SK-N-MC (cell line): ENCODE measurements around the gene ITGBL1.

Experiments
- DNase-seq: peaks from one replicate; pipeline ENCODE4 v3.0.0-alpha.2; 2011; ENCODE audit warnings: low read depth, low spot score
- H3K27ac ChIP-seq: fragments of 200-600 bp; sonication (generic); 2 replicates; pipeline ENCODE4 v1.5.1; 2016; ENCODE audit warnings: mixed run types
- H3K36me3 ChIP-seq: fragments of 200-600 bp; sonication (generic); 2 replicates; pipeline ENCODE4 v1.6.1; 2017; ENCODE audit warnings: antibody characterized with exemption, low read length, mixed read lengths; ENCODE audit not compliant: insufficient read depth
- H3K4me3 ChIP-seq: fragments of 200-600 bp; sonication (generic); 2 replicates; pipeline ENCODE4 v1.5.1; 2016
- H3K9ac ChIP-seq: fragments of 200-600 bp; sonication (generic); 2 replicates; pipeline ENCODE4 v1.8.0; 2017; ENCODE audit warnings: mixed run types, mixed read lengths; ENCODE audit not compliant: insufficient read length
- H3K9me3 ChIP-seq: fragments of 200-600 bp; sonication (generic); 2 replicates; pipeline ENCODE4 v1.6.1; 2017; ENCODE audit warnings: low read depth, mild to moderate bottlenecking, antibody characterized with exemption, low read length, moderate library complexity, mixed read lengths
- EZH2 ChIP-seq: fragments of 200-600 bp; sonication (generic); IDR thresholded peaks from one replicate; pipeline ENCODE4 v1.6.1; 2017; ENCODE audit warnings: antibody characterized with exemption
- FOXP2 ChIP-seq: optimal IDR thresholded peaks from 2 replicates; pipeline ENCODE3; 2011; ENCODE audit warnings: mild to moderate bottlenecking, moderate library complexity; ENCODE audit not compliant: insufficient read depth; ENCODE audit errors: extremely low read length, control extremely low read depth
- POLR2AphosphoS5 ChIP-seq: IDR thresholded peaks from 2 replicates; pipeline ENCODE4 v1.6.1; 2012; ENCODE audit warnings: mild to moderate bottlenecking, low read depth, low read length, borderline replicate concordance

Gene ITGBL1

GRCh38 chr13:101572456-101572855 lies 120.0 kb downstream of the ITGBL1 start:
- no peaks in the 10 kb centered on the region for H3K9me3 ChIP-seq
- TF ChIP-seq FOXP2: no peak
- TF ChIP-seq POLR2AphosphoS5: no peak
- no peak for TF ChIP-seq EZH2
- no peak overlapping the region for H3K9ac ChIP-seq
- no peak overlapping the region for H3K4me3 ChIP-seq
- no peaks in the 10 kb centered on the region for H3K36me3 ChIP-seq
- DNase-seq: no peak
- no peak overlapping the region for H3K27ac ChIP-seq

DNA sequence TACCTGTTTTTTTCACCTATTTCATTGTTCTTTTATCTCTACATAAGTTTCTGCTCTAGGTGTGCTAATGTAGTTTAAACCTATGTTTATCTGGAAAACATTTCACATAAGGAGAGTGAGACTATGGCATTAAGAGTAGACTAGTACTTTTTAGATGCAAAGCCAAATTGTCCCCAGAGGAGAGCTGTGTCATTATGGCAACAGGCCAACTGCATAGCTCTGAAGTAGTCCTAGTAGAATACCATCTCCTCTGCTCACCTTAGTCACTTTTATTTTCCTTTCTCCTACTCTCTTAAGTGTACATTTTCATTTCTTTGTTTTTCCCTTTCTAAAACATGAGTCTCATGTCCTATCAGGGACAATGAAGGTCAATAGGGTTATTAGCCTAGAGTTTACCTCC lies 123.1 kb downstream of the ITGBL1 start:
- no peak overlapping the region for H3K4me3 ChIP-seq
- H3K9ac ChIP-seq: no peak overlapping the region
- TF ChIP-seq POLR2AphosphoS5 (no peak), FOXP2 (no peak), EZH2 (no peak)
- no peaks in the 10 kb centered on the region for H3K9me3 ChIP-seq
- H3K27ac ChIP-seq: no peak overlapping the region
- no peaks in the 10 kb centered on the region for H3K36me3 ChIP-seq
- no peak for DNase-seq

GRCh38 chr13:101576455-101576854 lies 124.0 kb downstream of the ITGBL1 start:
- H3K36me3 ChIP-seq: no peaks in the 10 kb centered on the region
- H3K4me3 ChIP-seq: no peak overlapping the region

DNA sequence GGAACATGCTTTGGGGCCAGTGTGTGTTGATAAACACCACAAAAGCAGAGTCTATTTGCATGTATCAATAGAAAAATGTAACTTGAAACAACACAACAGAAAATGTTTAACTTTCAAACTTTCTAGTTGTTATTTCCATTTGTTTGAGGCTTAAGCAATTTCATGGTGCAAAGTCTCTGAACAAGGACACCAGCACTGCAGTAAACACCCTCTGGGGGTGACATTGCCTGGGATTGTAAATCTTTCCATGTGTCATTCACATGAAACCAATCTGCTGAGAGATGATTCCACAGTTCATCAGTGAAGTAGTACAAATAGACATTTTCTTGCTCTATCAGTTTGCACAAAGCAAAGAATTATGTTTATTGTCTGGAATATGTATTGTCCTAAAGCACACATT lies 124.5 kb downstream of the ITGBL1 start:
- Histone ChIP-seq H3K27ac (no peak overlapping the region), H3K4me3 (no peak overlapping the region), H3K36me3 (no peaks in the 10 kb centered on the region), H3K9ac (no peak overlapping the region), H3K9me3 (no peaks in the 10 kb centered on the region)
- DNase-seq: no peak
- TF ChIP-seq POLR2AphosphoS5: no peak
- TF ChIP-seq EZH2: no peak
- TF ChIP-seq FOXP2: no peak

More at GRCh38 chr13:101576455-101576854, 124.0 kb downstream of the ITGBL1 start:
- H3K27ac ChIP-seq: no peak overlapping the region
- no peak for DNase-seq
- TF ChIP-seq POLR2AphosphoS5 (no peak), FOXP2 (no peak), EZH2 (no peak)
- H3K9me3 ChIP-seq: no peaks in the 10 kb centered on the region
- H3K9ac ChIP-seq: no peak overlapping the region

GRCh38 chr13:101579281-101579802 lies 126.9 kb downstream of the ITGBL1 start:
- H3K27ac ChIP-seq: no peak overlapping the region
- no peak for TF ChIP-seq FOXP2
- TF ChIP-seq EZH2: no peak
- no peak for TF ChIP-seq POLR2AphosphoS5
- no peak for DNase-seq
- no peak overlapping the region for H3K9ac ChIP-seq
- no peaks in the 10 kb centered on the region for H3K36me3 ChIP-seq
- no peaks in the 10 kb centered on the region for H3K9me3 ChIP-seq
- H3K4me3 ChIP-seq: no peak overlapping the region

DNA sequence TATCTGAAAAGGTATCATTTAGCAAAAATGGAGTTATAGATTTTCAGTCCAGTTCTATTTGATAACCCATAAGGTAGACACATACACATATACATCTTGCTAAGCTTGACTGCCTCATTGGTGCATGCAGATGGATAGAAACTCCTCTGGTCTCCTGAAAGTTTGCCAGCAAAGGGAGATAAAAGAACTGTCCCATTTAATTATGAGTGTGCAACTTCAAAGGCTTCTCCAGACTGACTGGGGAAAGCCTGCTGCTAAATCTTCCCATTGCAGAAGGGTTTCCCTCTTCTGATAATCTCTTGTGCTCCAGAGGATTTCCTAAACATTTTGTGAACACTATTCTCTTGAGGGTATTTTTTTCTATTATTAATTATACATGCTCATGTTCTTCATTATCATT lies 131.9 kb downstream of the ITGBL1 start:
- TF ChIP-seq POLR2AphosphoS5 (no peak), EZH2 (no peak), FOXP2 (no peak)

DNA sequence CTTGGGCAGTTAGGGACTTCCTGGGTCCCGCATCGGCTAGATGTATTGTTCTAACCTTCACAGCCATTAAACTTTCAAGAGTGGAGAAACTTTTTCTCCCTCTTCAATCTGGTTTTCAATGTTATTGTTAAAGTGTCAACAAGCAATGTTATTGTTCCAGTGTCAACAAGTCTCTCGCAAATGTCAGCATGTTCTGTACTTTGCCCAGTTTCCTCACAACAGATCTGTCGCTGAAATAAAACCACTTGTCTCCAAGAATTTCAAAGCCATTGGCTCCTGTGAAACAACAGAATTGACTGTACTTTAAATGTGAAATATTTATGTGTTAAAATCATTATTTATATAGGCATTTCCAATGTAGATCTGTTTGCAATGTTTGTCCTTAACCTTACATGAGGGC lies 138.0 kb downstream of the ITGBL1 start:
- no peaks in the 10 kb centered on the region for H3K36me3 ChIP-seq
- H3K9ac ChIP-seq: no peak overlapping the region
- TF ChIP-seq EZH2 (no peak), FOXP2 (no peak), POLR2AphosphoS5 (no peak)
- H3K9me3 ChIP-seq: no peaks in the 10 kb centered on the region
- H3K4me3 ChIP-seq: no peak overlapping the region
- no peak for DNase-seq
- H3K27ac ChIP-seq: no peak overlapping the region

More for the DNA sequence above, 131.9 kb downstream of the ITGBL1 start:
- Histone ChIP-seq H3K4me3 (no peak overlapping the region), H3K27ac (no peak overlapping the region), H3K9ac (no peak overlapping the region), H3K9me3 (no peaks in the 10 kb centered on the region), H3K36me3 (no peaks in the 10 kb centered on the region)
- no peak for DNase-seq

DNA sequence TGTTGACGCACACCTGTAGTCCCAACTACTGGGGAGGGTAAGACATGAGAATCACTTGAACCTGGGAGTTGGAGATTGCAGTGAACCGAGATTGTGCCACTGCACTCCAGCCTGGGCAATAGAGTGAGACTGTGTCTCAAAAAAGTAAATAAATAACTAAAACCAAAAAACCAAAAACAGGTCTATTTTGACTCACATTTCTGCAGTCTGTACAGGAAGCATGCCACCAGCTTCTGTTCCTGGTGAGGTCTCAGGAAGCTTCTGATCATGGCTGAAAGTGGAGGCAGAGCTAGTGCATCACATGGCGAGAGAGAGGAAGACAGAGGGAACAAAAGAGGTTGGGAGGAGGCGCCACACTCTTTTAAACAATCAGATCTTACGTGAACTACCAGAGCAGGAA lies 142.5 kb downstream of the ITGBL1 start:
- Histone ChIP-seq H3K4me3 (no peak overlapping the region), H3K9ac (no peak overlapping the region), H3K27ac (no peak overlapping the region), H3K36me3 (no peaks in the 10 kb centered on the region), H3K9me3 (no peaks in the 10 kb centered on the region)
- no peak for TF ChIP-seq EZH2
- TF ChIP-seq FOXP2: no peak
- no peak for TF ChIP-seq POLR2AphosphoS5
- DNase-seq: no peak

GRCh38 chr13:101596803-101597202 lies 144.3 kb downstream of the ITGBL1 start:
- no peak overlapping the region for H3K27ac ChIP-seq
- no peaks in the 10 kb centered on the region for H3K36me3 ChIP-seq
- H3K9ac ChIP-seq: no peak overlapping the region
- no peak for TF ChIP-seq EZH2
- no peak for TF ChIP-seq FOXP2
- no peak for TF ChIP-seq POLR2AphosphoS5
- no peak for DNase-seq
- H3K9me3 ChIP-seq: no peaks in the 10 kb centered on the region
- H3K4me3 ChIP-seq: no peak overlapping the region
